RPMI7951 (cell line): ENCODE measurements around the gene TASP1. TPM values are rescaled to one million over a fixed set of nuclear protein-coding genes. Genes with fewer than 3 reads are reported as not detected.
"Not testable (repeated sequence)": the region's sequence is repeated elsewhere in the genome, so short reads cannot be mapped to it uniquely, and the experiment has no call there.

Experiments used
- DNase-seq: peaks from one replicate; pipeline ENCODE4 v3.0.0-alpha.2; 2012; ENCODE audit warnings: low read depth
- total RNA-seq: library from RNA; depleted of rRNA; stranded (reverse); fragments of >200 nt; shearing (Covaris generic); gene quantifications from 2 replicates; pipeline ENCODE4 v1.2.3, GENCODE V29; 2014

Gene TASP1
- total RNA-seq, 1 experiment from 2014 or later, result 9.6 TPM

- DNase-seq, result no peak
Measured at GRCh38 chr20:13648291-13649228, 9.8 kb upstream of the TASP1 start.

GRCh38 chr20:13644010-13644409 lies 5.3 kb upstream of the TASP1 start:
- peak; percentile 54 for DNase-seq

- DNase-seq, result no peak
Measured at GRCh38 chr20:13639150-13639497, 392 bp upstream of the TASP1 start.

GRCh38 chr20:13638162-13638495 lies 603 bp downstream of the TASP1 start:
- DNase-seq, result peak; percentile 35

- DNase-seq, result no peak
Measured at GRCh38 chr20:13632431-13632830, 6.3 kb downstream of the TASP1 start.

- DNase-seq, result peak; percentile 32
Measured at GRCh38 chr20:13627525-13627924, 11.2 kb downstream of the TASP1 start.

- DNase-seq, result no peak
Measured at GRCh38 chr20:13626724-13627123, 12.0 kb downstream of the TASP1 start.

- no peak for DNase-seq
Measured at GRCh38 chr20:13625304-13625979, 13.3 kb downstream of the TASP1 start.

- DNase-seq, result not testable (repeated sequence)
Measured at GRCh38 chr20:13619415-13619814, 19.3 kb downstream of the TASP1 start.

GRCh38 chr20:13618456-13618855 lies 20.3 kb downstream of the TASP1 start:
- DNase-seq, result not testable (repeated sequence)

- DNase-seq, result not testable (repeated sequence)
Measured at GRCh38 chr20:13617585-13617984, 21.1 kb downstream of the TASP1 start.

- not testable (repeated sequence) for DNase-seq
Measured at GRCh38 chr20:13616713-13617112, 22.0 kb downstream of the TASP1 start.

- DNase-seq, result no peak
Measured at GRCh38 chr20:13613917-13614316, 24.8 kb downstream of the TASP1 start.

GRCh38 chr20:13611611-13612125 lies 27.1 kb downstream of the TASP1 start:
- no peak for DNase-seq

- DNase-seq, result no peak
Measured at GRCh38 chr20:13610184-13610583, 28.5 kb downstream of the TASP1 start.

GRCh38 chr20:13608066-13608465 lies 30.7 kb downstream of the TASP1 start:
- DNase-seq, result no peak

- DNase-seq, result not testable (repeated sequence)
Measured at GRCh38 chr20:13593423-13593822, 45.3 kb downstream of the TASP1 start.

- no peak for DNase-seq
Measured at GRCh38 chr20:13588049-13588448, 50.7 kb downstream of the TASP1 start.

GRCh38 chr20:13587370-13587769 lies 51.4 kb downstream of the TASP1 start:
- DNase-seq, result no peak

GRCh38 chr20:13586133-13586532 lies 52.6 kb downstream of the TASP1 start:
- no peak for DNase-seq

- no peak for DNase-seq
Measured at GRCh38 chr20:13581451-13581850, 57.3 kb downstream of the TASP1 start.

GRCh38 chr20:13580707-13581106 lies 58.0 kb downstream of the TASP1 start:
- DNase-seq, result no peak

GRCh38 chr20:13574071-13574470 lies 64.7 kb downstream of the TASP1 start:
- no peak for DNase-seq
